Bladder microvascular endothelial cell (primary cell): ENCODE data around the gene TGDS. TPM values are rescaled to one million over a fixed set of nuclear protein-coding genes. Genes with fewer than 3 reads are reported as not detected.

ENCODE experiments used
- total RNA-seq: library from RNA; depleted of rRNA; stranded (reverse); fragments of >200 nt; gene quantifications from 2 replicates; pipeline ENCODE4 v1.2.3, GENCODE V29; 2014

The TGDS gene, protein sequence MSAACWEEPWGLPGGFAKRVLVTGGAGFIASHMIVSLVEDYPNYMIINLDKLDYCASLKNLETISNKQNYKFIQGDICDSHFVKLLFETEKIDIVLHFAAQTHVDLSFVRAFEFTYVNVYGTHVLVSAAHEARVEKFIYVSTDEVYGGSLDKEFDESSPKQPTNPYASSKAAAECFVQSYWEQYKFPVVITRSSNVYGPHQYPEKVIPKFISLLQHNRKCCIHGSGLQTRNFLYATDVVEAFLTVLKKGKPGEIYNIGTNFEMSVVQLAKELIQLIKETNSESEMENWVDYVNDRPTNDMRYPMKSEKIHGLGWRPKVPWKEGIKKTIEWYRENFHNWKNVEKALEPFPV
- 7.6 and 13.3 TPM in 2 replicates for total RNA-seq

DNA sequence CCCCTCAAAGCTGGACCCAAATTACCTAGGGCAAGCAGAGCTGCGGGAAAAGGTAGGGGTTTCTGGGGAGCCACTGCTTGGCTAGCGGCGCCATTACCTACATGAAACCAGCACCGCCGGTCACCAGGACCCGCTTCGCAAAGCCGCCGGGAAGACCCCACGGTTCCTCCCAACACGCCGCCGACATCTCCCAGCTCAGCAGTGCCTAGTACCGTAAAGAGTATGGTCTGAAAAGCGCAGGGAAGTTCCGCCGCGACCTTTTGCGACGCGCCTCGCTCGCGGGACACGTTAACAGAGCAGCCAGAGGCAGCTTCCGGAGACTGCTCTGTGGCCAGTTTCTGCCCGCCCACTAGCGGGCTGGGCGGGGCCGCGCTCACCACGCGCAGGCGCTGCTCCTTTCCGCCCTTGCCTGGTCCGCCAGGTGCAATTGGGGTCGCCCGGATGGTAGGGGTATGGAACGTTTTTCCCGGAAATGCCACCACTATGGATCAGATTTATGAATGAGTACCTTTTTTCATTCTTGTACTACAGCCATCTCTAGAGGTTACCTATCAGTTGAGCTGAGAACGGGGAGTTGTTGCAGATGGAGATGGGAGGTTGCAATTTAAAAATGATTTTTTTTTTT is at the start of gene TGDS:
TGDS (minus strand) TSS at position 203 of the 625 bp plus-strand sequence; CDS start at position 187, 16 bp downstream.

DNA sequence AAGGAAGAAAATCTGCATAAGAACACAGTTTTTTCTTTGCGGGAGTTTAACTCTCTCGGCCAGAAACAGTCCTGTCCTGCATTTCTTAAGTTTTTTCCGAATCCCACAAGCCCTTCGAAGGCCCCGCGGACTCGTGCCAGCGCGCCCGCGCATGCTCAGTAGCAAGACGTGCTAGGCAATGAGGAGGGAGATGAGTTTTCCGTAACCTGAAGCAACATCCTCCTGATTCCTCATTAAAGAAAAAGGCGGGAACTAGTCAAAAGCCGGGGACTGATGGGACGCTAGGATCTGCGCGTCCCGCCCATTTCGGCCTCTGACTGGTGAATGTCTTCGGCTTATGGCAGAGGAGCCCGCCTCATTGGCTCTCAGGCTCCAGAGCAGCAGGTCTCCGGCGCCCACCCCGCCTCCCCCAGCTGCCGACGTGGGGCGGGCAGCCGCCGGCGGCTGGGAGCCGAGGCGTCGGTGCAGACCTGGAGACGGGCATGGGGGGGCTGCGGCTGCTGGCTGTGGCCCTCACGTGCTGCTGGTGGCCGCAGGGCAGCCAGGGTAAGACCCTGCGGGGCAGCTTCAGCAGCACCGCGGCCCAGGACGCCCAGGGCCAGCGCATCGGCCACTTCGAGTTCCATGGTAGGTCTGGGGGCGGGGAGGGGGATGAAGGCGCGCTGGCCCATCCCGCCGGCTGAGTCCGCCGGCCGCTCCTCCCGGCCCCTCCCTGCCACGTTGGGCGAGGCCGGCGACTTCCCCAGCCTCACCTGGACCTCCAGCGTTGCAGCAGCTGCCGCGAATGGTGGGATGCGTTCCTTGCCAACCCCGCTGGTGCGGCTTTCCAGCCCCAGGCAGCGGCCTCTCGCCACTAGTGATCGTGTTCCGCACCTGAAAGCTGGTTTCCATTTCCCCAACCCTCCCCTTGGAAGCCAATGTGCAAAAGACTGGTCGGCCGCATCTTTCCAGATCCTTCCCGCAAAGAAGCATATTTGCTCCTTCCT is 5.8 kb upstream of the TGDS start, which contains the start of gene GPR180:
GPR180 (plus strand) TSS at position 412 of the 986 bp plus-strand sequence; CDS start at position 483, 71 bp downstream.

Other genes with a start within 250 kb of the TGDS start
- gene DCT, start 116.5 kb downstream of the TGDS start, total RNA-seq: not detected in 2 replicates
- gene GPR180, start 5.7 kb upstream of the TGDS start, total RNA-seq: 7.6 and 17.2 TPM in 2 replicates
- gene SOX21, start 116.4 kb upstream of the TGDS start, total RNA-seq: not detected in 2 replicates